Activated CD4-positive, alpha-beta T cell treated with anti-CD3 and anti-CD28 coated beads for 36 hours (primary cell): ENCODE measurements around the gene CPEB4. TPM values are rescaled to one million over a fixed set of nuclear protein-coding genes. Genes with fewer than 3 reads are reported as not detected.

Source experiments
- ATAC-seq: fragments of 200-7000 bp; cut with Tn5 transposase; one replicate; pipeline ENCODE4 v1.10.0; 2021; ENCODE audit warnings: mild to moderate bottlenecking, moderate library complexity
- CTCF ChIA-PET: fragments of 350-600 bp; sonication (Branson Sonifier 250); formaldehyde crosslinking; loops from one replicate; lab custom pipeline; 2021; ENCODE audit warnings: antibody characterized with exemption; lab: Charles Lee
- POLR2A ChIA-PET: fragments of 350-600 bp; sonication (Branson Sonifier 250); formaldehyde crosslinking; loops from one replicate; lab custom pipeline; 2021; ENCODE audit warnings: antibody characterized with exemption, inconsistent platforms; lab: Charles Lee
- DNase-seq: peaks from one replicate; pipeline ENCODE4 v3.0.0-alpha.2; 2020
- H3K27ac Mint-ChIP-seq: one replicate; pipeline ENCODE4 v1.8.0; 2021; ENCODE audit warnings: mixed read lengths
- H3K27me3 Mint-ChIP-seq: one replicate; pipeline ENCODE4 v1.8.0; 2021; ENCODE audit warnings: mixed read lengths
- H3K36me3 Mint-ChIP-seq: one replicate; pipeline ENCODE4 v1.8.0; 2021; ENCODE audit warnings: low read depth, mixed read lengths
- H3K4me1 Mint-ChIP-seq: one replicate; pipeline ENCODE4 v1.8.0; 2021; ENCODE audit warnings: mixed read lengths
- H3K4me3 Mint-ChIP-seq: one replicate; pipeline ENCODE4 v1.8.0; 2021; ENCODE audit warnings: mild to moderate bottlenecking, moderate library complexity, mixed read lengths
- H3K9me3 Mint-ChIP-seq: one replicate; pipeline ENCODE4 v1.8.0; 2021; ENCODE audit warnings: low read depth, mixed read lengths
- intact Hi-C, 2 experiments: fragments of 100-400 bp; cut with DNase I in 1 of 2; cut with micrococcal nuclease in 1 of 2; formaldehyde crosslinking; loops; one replicate each; pipeline versions ENCODE4 v1.14.2 to v1.15.1; 2022 to 2024; cut with DNase I, micrococcal nuclease
- total RNA-seq, 2 experiments: library from RNA; stranded (reverse); gene quantifications; one replicate each; pipeline ENCODE4 v1.2.3, GENCODE V29; 2021

Gene CPEB4
- total RNA-seq, result 1 to 10 TPM; 5.6 to 8.3 TPM

GRCh38 chr5:173887610-173888472 is at the start of gene CPEB4:
TSS of gene CPEB4 (plus strand) at chr5:173888349. CDS start at chr5:173889734, 1,385 bp downstream.
- DNase-seq (peak; percentile 98), ATAC-seq (peak; percentile 96)
- Mint-ChIP-seq H3K27ac (peak within 1 kb of the TSS; percentile 98), H3K4me3 (peak within 1 kb of the TSS; percentile 96), H3K9me3 (peaks cover 4% of the 10 kb centered on the region), H3K36me3 (peaks cover 2% of the 10 kb centered on the region), H3K4me1 (peaks cover 67% of the 10 kb centered on the region), H3K27me3 (no peaks in the 10 kb centered on the region)
- intact Hi-C loops, result loop anchor here (1.0 to 10.0 kb wide), 9 partner anchors 30 to 1587 kb away; partner anchors contain the start of genes BOD1 (in 2 of the 2), BNIP1 (in 1 of the 2), CREBRF (in 1 of the 2) and DUSP1 (in 1 of the 2)
- ChIA-PET CTCF (interaction anchor here (0.6 to 1.3 kb wide), 6 partner anchors 27 to 272 kb away, joined by 3 to 7 read pairs (median 3); no protein-coding TSS in a partner anchor), POLR2A (interaction anchor here (0.8 to 1.4 kb wide), 2 partner anchors 271 to 272 kb away, joined by 4 to 8 read pairs; no protein-coding TSS in a partner anchor)

GRCh38 chr5:173839117-173839713 is 48.9 kb upstream of the CPEB4 start:
- Mint-ChIP-seq H3K4me3 (no peak overlapping the region), H3K27me3 (no peaks in the 10 kb centered on the region), H3K9me3 (no peaks in the 10 kb centered on the region), H3K27ac (no peak overlapping the region), H3K36me3 (no peaks in the 10 kb centered on the region), H3K4me1 (no peaks in the 10 kb centered on the region)
- intact Hi-C loops, result no loop called here
- ChIA-PET CTCF (interaction anchor here (0.5 to 1.1 kb wide), 3 partner anchors 47 to 912 kb away, joined by 3 read pairs; no protein-coding TSS in a partner anchor), POLR2A (interaction anchor here (0.6 kb wide), 1 partner anchor 228 kb away, joined by 3 read pairs; no protein-coding TSS in a partner anchor)
- ATAC-seq (no peak), DNase-seq (no peak)

GRCh38 chr5:173840111-173840983 is 47.8 kb upstream of the CPEB4 start:
- intact Hi-C loops, result no loop called here
- H3K27me3 Mint-ChIP-seq, result no peaks in the 10 kb centered on the region
- no peaks in the 10 kb centered on the region for H3K4me1 Mint-ChIP-seq
- H3K36me3 Mint-ChIP-seq, result no peaks in the 10 kb centered on the region
- POLR2A ChIA-PET, result no interaction called here
- CTCF ChIA-PET, result interaction anchor here (0.6 kb wide), 2 partner anchors 147 to 500 kb away, joined by 3 to 4 read pairs; no protein-coding TSS in a partner anchor
- no peaks in the 10 kb centered on the region for H3K9me3 Mint-ChIP-seq
- no peak overlapping the region for H3K4me3 Mint-ChIP-seq
- DNase-seq (no peak), ATAC-seq (no peak)
- no peak overlapping the region for H3K27ac Mint-ChIP-seq

DNA sequence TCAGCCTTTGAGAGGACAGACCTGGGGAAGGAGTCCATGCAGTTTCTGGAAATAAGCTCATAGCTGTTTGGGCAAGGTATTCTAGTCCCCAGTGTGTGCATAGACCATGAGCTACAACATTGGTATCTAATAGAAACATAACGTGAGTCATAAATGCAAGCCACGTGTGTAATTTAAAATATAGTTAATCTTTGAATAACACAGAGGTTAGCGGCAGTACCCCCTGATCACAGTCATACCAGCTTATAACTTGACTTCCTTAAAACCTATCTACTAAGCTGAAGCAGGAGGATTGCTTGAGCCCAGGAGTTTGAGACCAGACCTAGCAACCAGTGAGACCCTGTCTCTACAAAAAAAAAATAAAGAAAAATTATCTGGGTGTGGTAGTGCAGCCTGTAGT is 46.4 kb upstream of the CPEB4 start:
- Mint-ChIP-seq H3K27ac (no peak overlapping the region), H3K4me3 (no peak overlapping the region), H3K4me1 (no peaks in the 10 kb centered on the region), H3K9me3 (no peaks in the 10 kb centered on the region), H3K36me3 (no peaks in the 10 kb centered on the region), H3K27me3 (no peaks in the 10 kb centered on the region)
- DNase-seq (no peak), ATAC-seq (no peak)
- POLR2A ChIA-PET, result interaction anchor here (0.6 kb wide), 1 partner anchor 1575 kb away, joined by 4 read pairs; no protein-coding TSS in a partner anchor
- CTCF ChIA-PET, result no interaction called here
- intact Hi-C loops, result no loop called here

GRCh38 chr5:173843794-173844193 is 44.4 kb upstream of the CPEB4 start:
- intact Hi-C loops, result no loop called here
- no peak overlapping the region for H3K4me3 Mint-ChIP-seq
- DNase-seq (no peak), ATAC-seq (no peak)
- CTCF ChIA-PET, result no interaction called here
- no peaks in the 10 kb centered on the region for H3K4me1 Mint-ChIP-seq
- H3K36me3 Mint-ChIP-seq, result no peaks in the 10 kb centered on the region
- POLR2A ChIA-PET, result no interaction called here
- H3K27me3 Mint-ChIP-seq, result no peaks in the 10 kb centered on the region
- H3K9me3 Mint-ChIP-seq, result peaks cover 9% of the 10 kb centered on the region
- no peak overlapping the region for H3K27ac Mint-ChIP-seq

DNA sequence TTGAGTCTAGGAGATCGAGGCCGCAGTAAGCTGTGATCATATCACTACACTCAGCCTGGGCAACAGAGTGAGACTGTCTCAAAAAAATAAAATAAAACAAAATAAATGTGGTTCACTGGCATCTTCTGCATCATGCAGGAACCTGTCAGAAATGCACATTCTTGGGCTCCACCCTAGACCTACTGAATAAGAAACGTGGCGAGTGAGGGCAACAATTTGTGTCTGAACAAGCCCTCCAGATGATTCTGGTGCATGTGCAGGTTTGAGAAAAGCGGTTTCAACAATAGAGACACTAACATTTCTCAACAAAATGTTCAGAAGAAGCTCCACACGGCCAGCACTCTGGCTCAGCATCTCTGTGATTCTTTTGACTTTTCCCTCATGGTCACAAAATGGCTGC is 42.8 kb upstream of the CPEB4 start:
- ATAC-seq (no peak), DNase-seq (no peak)
- intact Hi-C loops, result no loop called here
- Mint-ChIP-seq H3K9me3 (peaks cover 13% of the 10 kb centered on the region), H3K36me3 (no peaks in the 10 kb centered on the region), H3K27ac (no peak overlapping the region), H3K4me1 (no peaks in the 10 kb centered on the region), H3K27me3 (no peaks in the 10 kb centered on the region), H3K4me3 (no peak overlapping the region)
- ChIA-PET POLR2A (no interaction called here), CTCF (interaction anchor here (0.6 kb wide), 1 partner anchor 807 kb away, joined by 3 read pairs; no protein-coding TSS in a partner anchor)

DNA sequence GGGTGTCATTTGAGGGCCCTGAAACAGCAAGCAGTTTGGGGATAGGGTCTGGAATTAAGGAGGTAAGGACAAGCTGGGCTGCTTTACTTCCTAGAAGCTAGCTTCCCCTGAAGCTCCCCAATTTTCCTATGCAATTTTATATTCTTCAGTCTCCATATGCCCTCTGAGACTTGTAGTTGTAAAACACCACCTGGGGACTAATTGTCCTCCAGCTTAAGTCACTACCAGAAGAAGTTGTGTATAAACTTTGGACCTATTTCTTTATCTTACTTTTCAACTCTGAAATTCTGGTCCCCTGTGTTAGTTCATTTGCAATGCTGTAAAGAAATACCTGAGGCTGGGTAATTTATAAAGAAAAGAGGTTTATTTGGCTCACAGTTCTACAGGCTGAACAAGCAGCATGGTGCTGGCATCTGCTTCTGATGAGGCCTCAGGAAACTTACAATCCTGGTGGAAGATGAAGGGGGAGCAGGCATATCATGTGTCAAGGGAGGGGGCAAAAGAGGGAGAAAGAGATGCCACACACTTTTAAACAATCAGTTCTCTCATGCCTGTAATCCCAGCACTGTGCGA is 41.1 kb upstream of the CPEB4 start:
- Mint-ChIP-seq H3K4me1 (no peaks in the 10 kb centered on the region), H3K9me3 (peaks cover 13% of the 10 kb centered on the region), H3K36me3 (no peaks in the 10 kb centered on the region), H3K27ac (no peak overlapping the region), H3K27me3 (peaks cover 4% of the 10 kb centered on the region), H3K4me3 (no peak overlapping the region)
- ChIA-PET POLR2A (no interaction called here), CTCF (no interaction called here)
- intact Hi-C loops, result no loop called here
- ATAC-seq (no peak), DNase-seq (no peak)

- peaks cover 7% of the 10 kb centered on the region for H3K27me3 Mint-ChIP-seq
- H3K27ac Mint-ChIP-seq, result no peak overlapping the region
- ATAC-seq, result no peak
- DNase-seq, result no peak
- ChIA-PET POLR2A (no interaction called here), CTCF (interaction anchor here (0.6 to 1.0 kb wide), 2 partner anchors 10 to 11 kb away, joined by 3 to 4 read pairs; no protein-coding TSS in a partner anchor)
- no peaks in the 10 kb centered on the region for H3K36me3 Mint-ChIP-seq
- H3K9me3 Mint-ChIP-seq, result peaks cover 13% of the 10 kb centered on the region
- peaks cover 5% of the 10 kb centered on the region for H3K4me1 Mint-ChIP-seq
- no peak overlapping the region for H3K4me3 Mint-ChIP-seq
- intact Hi-C loops, result no loop called here
Measured at GRCh38 chr5:173848986-173849596, 39.1 kb upstream of the CPEB4 start.

DNA sequence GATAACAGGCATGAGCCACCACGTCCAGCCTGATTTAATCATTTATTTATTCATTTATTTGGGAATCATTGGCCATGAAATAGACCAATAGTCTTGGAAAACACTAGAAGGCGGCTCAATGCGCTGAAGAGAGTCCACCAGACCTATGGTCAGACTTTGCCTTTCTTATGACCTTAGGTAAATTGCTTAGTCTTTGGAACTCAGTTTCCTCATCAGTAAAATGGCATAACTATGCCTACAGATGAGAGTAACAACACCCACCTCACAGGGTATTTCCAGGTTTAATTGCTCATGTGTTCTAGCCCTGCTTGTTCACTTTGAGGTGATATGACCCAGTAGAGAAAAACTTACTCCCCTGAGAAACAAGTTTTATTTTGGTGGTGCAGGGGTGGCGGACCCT is 38.2 kb upstream of the CPEB4 start:
- no peaks in the 10 kb centered on the region for H3K36me3 Mint-ChIP-seq
- DNase-seq (no peak), ATAC-seq (no peak)
- peaks cover 7% of the 10 kb centered on the region for H3K27me3 Mint-ChIP-seq
- H3K27ac Mint-ChIP-seq, result no peak overlapping the region
- intact Hi-C loops, result no loop called here
- POLR2A ChIA-PET, result no interaction called here
- peaks cover 13% of the 10 kb centered on the region for H3K9me3 Mint-ChIP-seq
- H3K4me1 Mint-ChIP-seq, result peaks cover 5% of the 10 kb centered on the region
- CTCF ChIA-PET, result interaction anchor here (0.6 kb wide), 1 partner anchor 10 kb away, joined by 3 read pairs; no protein-coding TSS in a partner anchor
- no peak overlapping the region for H3K4me3 Mint-ChIP-seq

GRCh38 chr5:173850659-173851058 is 37.5 kb upstream of the CPEB4 start:
- no peak for DNase-seq
- H3K36me3 Mint-ChIP-seq, result no peaks in the 10 kb centered on the region
- intact Hi-C loops, result no loop called here
- POLR2A ChIA-PET, result no interaction called here
- ATAC-seq, result no peak
- peaks cover 7% of the 10 kb centered on the region for H3K27me3 Mint-ChIP-seq
- no peak overlapping the region for H3K27ac Mint-ChIP-seq
- H3K4me3 Mint-ChIP-seq, result no peak overlapping the region
- CTCF ChIA-PET, result no interaction called here
- peaks cover 13% of the 10 kb centered on the region for H3K9me3 Mint-ChIP-seq
- H3K4me1 Mint-ChIP-seq, result peaks cover 5% of the 10 kb centered on the region
